Left lung (tissue), 10 donors: ENCODE measurements around the gene STYX. TPM values are rescaled to one million over a fixed set of nuclear protein-coding genes. Genes with fewer than 3 reads are reported as not detected.
"Not testable (repeated sequence)": the region's sequence is repeated elsewhere in the genome, so short reads cannot be mapped to it uniquely, and the experiment has no call there.

Source experiments
- ATAC-seq: fragments of 200-7000 bp; cut with Tn5 transposase; one replicate; pipeline ENCODE4 v1.9.1; 2020; ENCODE audit warnings: moderate library complexity
- DNase-seq, 4 donors: peaks; one replicate each; pipeline ENCODE4 v3.0.0-alpha.2; 2013 to 2020
- H3K27ac ChIP-seq, 2 donors: fragments of 200-600 bp; sonication (generic) in 1 of 2; one replicate each; pipeline versions ENCODE4 v1.5.0 to v1.8.0; 2020 to 2021
- H3K27me3 ChIP-seq, 2 donors: fragments of 200-600 bp; sonication (generic) in 1 of 2; one replicate each; pipeline versions ENCODE4 v1.5.0 to v1.8.0; 2020 to 2021
- H3K36me3 ChIP-seq, 2 donors: fragments of 200-600 bp; sonication (generic) in 1 of 2; one replicate each; pipeline versions ENCODE4 v1.5.0 to v1.8.0; 2020 to 2021
- H3K4me1 ChIP-seq, 2 donors: fragments of 200-600 bp; one replicate each; pipeline ENCODE4 v1.8.0; 2021
- H3K4me3 ChIP-seq, 2 donors: fragments of 200-600 bp; sonication (generic) in 1 of 2; one replicate each; pipeline versions ENCODE4 v1.5.0 to v1.8.0; 2020 to 2021; ENCODE audit warnings: mild to moderate bottlenecking in 1 of 2
- H3K9me3 ChIP-seq, 2 donors: fragments of 200-600 bp; sonication (generic) in 1 of 2; one replicate each; pipeline versions ENCODE4 v1.5.0 to v1.8.0; 2020 to 2021
- intact Hi-C, 2 donors: fragments of 100-400 bp; cut with DNase I; formaldehyde crosslinking; loops; one replicate each; pipeline versions ENCODE4 v1.11.2 to v1.14.2; 2022
- polyA plus RNA-seq, 6 donors: library from polyadenylated mRNA; unstranded; fragments of 120-200 nt; gene quantifications; one replicate each; pipeline ENCODE4 v1.2.1, GENCODE V29; 2013; ENCODE audit not compliant: insufficient read length in 6 of 6
- total RNA-seq, 2 donors: library from RNA; stranded (reverse); fragmentation: NEBNext Ultra II Directional; extraction: Animal tissue kit (Norgen Biotek cat#: 25700); gene quantifications; one replicate each; pipeline ENCODE4 v1.2.1, GENCODE V29; 2021
- TF ChIP-seq, protein P1 (sequence below), 2 donors: fragments of 200-600 bp; sonication (generic) in 1 of 2; IDR thresholded peaks; one replicate each; pipeline versions ENCODE4 v1.5.0 to v1.8.0; 2021; ENCODE audit warnings: antibody characterized with exemption in 2 of 2
- donor health status: DM: no; HTN: yes; CAD: no.
- donor health status: DM: no; HTN: no; CAD: no.

STYX gene
- total and polyA plus RNA-seq, 8 donors: 9.9 to 19.2 (median 17.3) TPM

DNA sequence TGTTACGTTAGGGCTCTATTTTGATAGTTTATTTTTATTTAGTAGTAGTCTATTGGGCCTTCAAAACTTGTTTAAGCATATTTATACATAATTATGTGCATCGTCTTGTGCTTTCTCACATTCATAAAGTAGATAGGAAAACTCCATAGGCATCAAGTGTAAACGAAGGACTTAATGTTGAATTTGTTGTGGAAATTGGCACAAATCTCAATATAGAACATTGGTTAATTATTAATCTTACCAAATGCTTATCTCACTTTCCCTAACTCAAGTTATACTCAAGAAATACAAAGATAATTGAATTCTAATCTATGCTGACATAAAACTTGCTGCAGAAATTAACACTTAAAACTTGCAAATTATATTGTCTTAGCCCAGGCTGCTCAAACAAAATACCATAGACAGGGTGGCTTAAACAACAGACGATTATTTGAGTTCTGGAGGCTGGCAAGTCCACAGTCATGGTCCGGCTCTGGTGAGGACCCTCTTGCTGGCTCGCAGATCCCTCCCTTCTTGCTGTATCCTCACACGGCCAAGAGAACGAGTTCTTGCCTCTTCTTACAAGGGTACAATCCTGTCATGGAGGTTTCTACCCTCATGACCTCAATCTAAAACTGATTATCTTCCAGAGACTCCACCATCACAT lies 18.8 kb downstream of the STYX start:
- Histone ChIP-seq H3K27ac (no peak overlapping the region), H3K4me3 (no peak overlapping the region), H3K4me1 (no peaks in the 10 kb centered on the region), H3K9me3 (no peaks in the 10 kb centered on the region), H3K27me3 (no peaks in the 10 kb centered on the region), H3K36me3 (peaks cover 0 to 39% of the 10 kb centered on the region in 2 donors)
- ATAC-seq (no peak), DNase-seq (no peak)
- intact Hi-C loops: no loop called here
- TF ChIP-seq, protein P1, sequence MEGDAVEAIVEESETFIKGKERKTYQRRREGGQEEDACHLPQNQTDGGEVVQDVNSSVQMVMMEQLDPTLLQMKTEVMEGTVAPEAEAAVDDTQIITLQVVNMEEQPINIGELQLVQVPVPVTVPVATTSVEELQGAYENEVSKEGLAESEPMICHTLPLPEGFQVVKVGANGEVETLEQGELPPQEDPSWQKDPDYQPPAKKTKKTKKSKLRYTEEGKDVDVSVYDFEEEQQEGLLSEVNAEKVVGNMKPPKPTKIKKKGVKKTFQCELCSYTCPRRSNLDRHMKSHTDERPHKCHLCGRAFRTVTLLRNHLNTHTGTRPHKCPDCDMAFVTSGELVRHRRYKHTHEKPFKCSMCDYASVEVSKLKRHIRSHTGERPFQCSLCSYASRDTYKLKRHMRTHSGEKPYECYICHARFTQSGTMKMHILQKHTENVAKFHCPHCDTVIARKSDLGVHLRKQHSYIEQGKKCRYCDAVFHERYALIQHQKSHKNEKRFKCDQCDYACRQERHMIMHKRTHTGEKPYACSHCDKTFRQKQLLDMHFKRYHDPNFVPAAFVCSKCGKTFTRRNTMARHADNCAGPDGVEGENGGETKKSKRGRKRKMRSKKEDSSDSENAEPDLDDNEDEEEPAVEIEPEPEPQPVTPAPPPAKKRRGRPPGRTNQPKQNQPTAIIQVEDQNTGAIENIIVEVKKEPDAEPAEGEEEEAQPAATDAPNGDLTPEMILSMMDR (IDR thresholded peaks at IDR 0.05): no peak

DNA sequence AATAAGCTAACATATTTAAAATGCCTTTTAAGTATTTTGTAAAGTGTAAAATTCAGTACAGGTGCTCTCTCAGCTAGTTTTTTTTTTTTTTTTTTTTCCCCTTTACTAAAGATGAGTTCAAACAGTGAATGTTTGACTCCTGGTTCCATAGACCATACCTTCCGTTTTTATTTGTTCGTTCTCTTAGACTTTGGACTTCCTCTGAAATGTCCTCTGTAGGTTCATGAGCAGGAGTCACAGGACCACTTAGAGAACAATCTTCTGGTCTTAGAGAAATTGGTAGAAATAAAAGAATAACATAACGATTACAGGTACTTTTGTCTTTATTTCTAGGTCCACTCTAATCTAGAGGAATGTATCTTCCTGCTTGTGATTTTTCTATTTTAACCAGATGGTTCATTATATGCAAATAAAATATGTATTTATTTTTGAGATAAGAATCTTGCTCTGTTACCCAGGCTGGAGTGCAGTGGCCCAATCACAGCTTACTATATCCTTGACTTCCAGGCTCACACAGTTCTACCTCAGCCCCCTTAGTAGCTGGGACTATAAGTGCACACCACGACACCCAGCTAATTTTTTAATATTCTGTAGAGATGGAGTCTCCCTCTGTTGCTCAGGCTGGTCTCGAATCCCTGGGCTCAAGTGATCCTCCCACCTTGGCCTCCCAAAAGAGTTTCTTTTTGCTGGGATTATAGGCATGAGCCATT lies 25.8 kb downstream of the STYX start:
- H3K4me3 ChIP-seq: no peak overlapping the region
- H3K27me3 ChIP-seq: no peaks in the 10 kb centered on the region
- H3K4me1 ChIP-seq: no peaks in the 10 kb centered on the region
- H3K9me3 ChIP-seq: no peaks in the 10 kb centered on the region
- TF ChIP-seq, protein P1 (IDR thresholded peaks at IDR 0.05): no peak
- intact Hi-C loops: no loop called here
- peaks cover 0 to 31% of the 10 kb centered on the region in 2 donors for H3K36me3 ChIP-seq
- H3K27ac ChIP-seq: no peak overlapping the region
- no peak for DNase-seq
- no peak for ATAC-seq

DNA sequence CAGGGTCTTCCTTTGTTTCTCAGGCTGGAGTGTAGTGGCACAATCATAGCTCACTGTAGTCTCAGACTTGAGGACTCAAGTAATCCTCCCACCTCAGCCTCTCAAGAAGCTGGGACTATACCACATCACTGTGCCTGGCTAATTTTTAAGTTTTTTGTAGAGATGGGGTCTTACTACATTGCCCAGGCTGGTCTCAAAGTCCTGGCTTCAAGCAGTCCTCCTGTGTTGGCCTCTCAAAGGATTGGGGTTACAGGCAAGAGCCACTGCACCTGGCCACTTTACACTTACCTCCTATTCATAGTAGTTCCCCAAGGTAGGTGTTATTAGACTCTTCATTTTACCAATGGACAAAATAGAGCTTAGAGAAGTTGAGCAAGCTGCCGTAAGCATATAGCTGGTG lies 29.2 kb downstream of the STYX start:
- ATAC-seq (no peak), DNase-seq (no peak)
- H3K4me1 ChIP-seq: no peaks in the 10 kb centered on the region
- no peak overlapping the region for H3K4me3 ChIP-seq
- H3K27me3 ChIP-seq: no peaks in the 10 kb centered on the region
- H3K9me3 ChIP-seq: no peaks in the 10 kb centered on the region
- intact Hi-C loops: no loop called here
- TF ChIP-seq, protein P1 (IDR thresholded peaks at IDR 0.05): no peak
- H3K27ac ChIP-seq: no peak overlapping the region
- peaks cover 0 to 37% of the 10 kb centered on the region in 2 donors for H3K36me3 ChIP-seq

DNA sequence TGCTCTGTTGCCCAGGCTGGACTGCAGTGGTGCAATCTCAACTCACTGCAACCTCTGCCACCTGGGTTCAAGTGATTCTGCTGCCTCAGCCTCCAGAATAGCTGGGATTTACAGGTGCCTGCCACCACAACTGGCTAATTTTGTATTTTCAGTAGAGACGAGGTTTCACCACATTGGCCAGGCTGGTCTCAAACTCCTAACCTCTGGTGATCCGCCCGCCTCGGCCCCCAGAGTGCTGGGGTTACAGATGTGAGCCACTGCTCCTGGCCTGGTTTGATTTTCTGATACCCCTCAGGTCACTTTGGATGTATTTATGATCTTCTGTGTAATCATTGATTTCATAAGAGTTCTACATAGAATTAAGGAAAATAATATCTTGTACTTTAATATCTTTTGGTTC lies 33.0 kb downstream of the STYX start:
- ATAC-seq, intact Hi-C loops, H3K4me1 ChIP-seq, H3K27me3 ChIP-seq, H3K9me3 ChIP-seq, DNase-seq, H3K4me3 ChIP-seq, H3K27ac ChIP-seq: not testable (repeated sequence)
- peaks cover 0 to 53% of the 10 kb centered on the region in 2 donors for H3K36me3 ChIP-seq

DNA sequence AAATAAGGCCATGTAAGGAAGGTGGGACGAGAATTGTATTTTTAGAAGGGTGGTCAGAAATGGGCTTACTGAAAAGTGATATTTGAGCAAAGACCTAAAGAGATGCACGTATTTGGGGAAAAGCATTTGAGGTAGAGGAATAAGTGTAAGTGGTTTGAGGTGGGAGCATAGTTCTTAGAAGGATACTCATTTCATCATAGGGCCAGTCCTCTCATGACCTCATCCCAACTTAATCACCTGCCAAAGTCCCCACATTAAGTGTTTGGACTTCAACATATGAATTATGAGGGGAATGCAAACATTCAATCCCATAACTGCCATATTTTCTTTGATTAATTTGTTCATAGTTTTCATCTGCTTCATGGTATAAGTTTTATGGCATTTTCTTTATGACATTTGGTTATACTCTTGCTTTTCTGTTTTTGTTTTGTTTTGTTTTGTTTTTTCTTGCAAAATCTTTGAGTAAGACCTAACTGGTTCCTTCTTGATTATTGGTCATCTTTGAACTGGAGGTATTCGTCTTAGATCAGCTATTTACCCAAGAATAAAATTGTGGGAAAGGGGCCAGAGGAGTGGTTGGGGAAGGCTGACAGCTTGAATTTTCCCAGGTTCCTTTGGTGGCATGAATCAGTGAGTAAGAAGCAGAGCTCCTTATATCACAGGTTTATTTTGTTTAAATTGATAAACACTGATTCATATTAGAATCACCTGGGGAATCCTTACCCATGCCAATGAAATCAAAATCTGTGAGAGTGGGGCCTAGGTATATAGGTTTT lies 37.3 kb downstream of the STYX start:
- no peak for ATAC-seq
- intact Hi-C loops: no loop called here

More for the DNA sequence above, 37.3 kb downstream of the STYX start:
- Histone ChIP-seq H3K36me3 (peaks cover 4 to 60% of the 10 kb centered on the region in 2 donors), H3K4me1 (no peaks in the 10 kb centered on the region), H3K9me3 (no peaks in the 10 kb centered on the region), H3K27ac (no peak overlapping the region), H3K27me3 (no peaks in the 10 kb centered on the region), H3K4me3 (no peak overlapping the region)
- TF ChIP-seq, protein P1 (IDR thresholded peaks at IDR 0.05): no peak
- no peak for DNase-seq
